DOHH2 (cell line): Measurements from ENCODE around the gene CAP1.

ENCODE experiments used
- CTCF ChIP-seq: fragments of 200-600 bp; sonication (generic); IDR thresholded peaks from one replicate; pipeline ENCODE4 v1.5.1; 2014; ENCODE audit warnings: antibody characterized with exemption, mild to moderate bottlenecking, low read depth, low read length; ENCODE audit not compliant: poor library complexity, severe bottlenecking
- EZH2phosphoT487 ChIP-seq: fragments of 200-600 bp; sonication (generic); IDR thresholded peaks from 2 replicates; pipeline ENCODE4 v1.6.1; 2017; ENCODE audit warnings: borderline replicate concordance, mild to moderate bottlenecking, antibody characterized with exemption, low read length, moderate library complexity, mixed read lengths

- TF ChIP-seq EZH2phosphoT487, result no peak
- TF ChIP-seq CTCF, result no peak
Measured at GRCh38 chr1:40102038-40102437, 61.5 kb downstream of the CAP1 start.
